GM19025 (cell line): Measurements from ENCODE around the gene ABCC2.

ENCODE experiments used
- ATAC-seq: cut with Tn5 transposase; IDR thresholded peaks from one replicate; pipeline ENCODE4 v1.9.1; 2021; ENCODE audit warnings: mild to moderate bottlenecking, low read depth, moderate library complexity; ENCODE audit not compliant: unreplicated experiment

Gene ABCC2

DNA sequence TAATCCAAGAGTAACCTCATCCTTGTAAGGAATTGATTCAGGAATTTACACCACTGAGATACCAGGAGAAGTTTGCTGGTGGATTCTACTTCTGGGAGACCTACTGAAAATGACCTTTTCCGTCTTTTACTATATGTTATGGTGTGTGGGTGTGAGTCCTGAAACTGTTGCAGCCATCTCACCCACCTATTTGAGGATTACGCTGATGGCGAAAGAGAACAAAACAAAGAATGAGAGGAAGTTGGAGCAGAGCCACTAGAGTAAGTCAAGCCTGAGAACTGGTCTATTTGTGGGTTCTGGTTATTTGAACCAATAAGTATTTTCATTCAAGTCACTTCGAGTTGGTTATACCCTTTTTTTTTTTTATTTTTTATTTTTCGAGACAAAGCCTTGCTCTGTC is 12.7 kb upstream of the ABCC2 start:
- no peak for ATAC-seq

DNA sequence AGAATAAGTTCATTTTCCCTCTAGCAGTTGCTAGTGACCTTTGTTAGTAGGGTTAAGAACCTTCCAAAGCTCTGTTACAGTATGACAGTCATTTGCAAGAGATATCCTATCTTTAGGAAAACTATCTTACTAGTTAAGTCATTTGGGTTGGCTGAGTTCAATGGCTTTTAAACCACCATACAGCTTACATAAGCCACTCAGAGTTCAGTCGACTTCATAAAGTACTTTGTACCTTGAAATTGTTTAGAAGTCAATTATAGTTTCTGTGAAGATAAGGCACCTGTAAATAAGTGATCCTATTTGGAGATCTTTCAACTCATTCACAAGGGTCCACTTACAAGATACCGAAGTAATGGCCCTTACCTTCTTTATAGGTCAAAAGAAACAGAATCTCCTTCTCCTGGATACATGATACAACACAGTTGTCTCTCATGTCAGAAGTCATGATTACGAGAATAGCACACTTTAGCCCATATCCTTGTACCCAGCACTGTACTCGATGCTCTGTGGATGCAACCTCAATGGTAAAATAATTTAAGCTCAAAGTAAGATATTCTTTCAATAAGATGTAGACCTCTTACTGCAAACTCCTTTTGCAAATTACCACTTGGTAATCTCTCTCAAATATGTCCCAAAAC is 11.9 kb upstream of the ABCC2 start:
- no peak for ATAC-seq

DNA sequence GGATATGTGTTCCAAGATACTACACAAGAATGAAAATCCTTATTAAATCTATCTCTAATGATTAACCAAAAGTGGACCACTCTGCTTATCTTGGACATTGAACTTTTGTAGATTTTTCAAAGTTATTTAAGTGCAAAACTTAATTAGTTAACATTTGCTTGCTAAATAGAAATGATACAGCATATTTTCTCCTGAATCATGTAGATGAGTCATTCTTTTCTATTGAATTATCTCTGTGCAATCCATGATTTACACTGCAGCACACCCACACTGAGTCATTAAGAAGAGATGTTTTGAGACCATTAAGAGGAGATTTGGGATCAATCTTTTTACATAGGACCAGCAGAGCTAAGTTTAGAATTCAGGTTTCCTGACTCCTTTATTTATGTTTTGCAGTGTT is 6.6 kb upstream of the ABCC2 start:
- no peak for ATAC-seq

DNA sequence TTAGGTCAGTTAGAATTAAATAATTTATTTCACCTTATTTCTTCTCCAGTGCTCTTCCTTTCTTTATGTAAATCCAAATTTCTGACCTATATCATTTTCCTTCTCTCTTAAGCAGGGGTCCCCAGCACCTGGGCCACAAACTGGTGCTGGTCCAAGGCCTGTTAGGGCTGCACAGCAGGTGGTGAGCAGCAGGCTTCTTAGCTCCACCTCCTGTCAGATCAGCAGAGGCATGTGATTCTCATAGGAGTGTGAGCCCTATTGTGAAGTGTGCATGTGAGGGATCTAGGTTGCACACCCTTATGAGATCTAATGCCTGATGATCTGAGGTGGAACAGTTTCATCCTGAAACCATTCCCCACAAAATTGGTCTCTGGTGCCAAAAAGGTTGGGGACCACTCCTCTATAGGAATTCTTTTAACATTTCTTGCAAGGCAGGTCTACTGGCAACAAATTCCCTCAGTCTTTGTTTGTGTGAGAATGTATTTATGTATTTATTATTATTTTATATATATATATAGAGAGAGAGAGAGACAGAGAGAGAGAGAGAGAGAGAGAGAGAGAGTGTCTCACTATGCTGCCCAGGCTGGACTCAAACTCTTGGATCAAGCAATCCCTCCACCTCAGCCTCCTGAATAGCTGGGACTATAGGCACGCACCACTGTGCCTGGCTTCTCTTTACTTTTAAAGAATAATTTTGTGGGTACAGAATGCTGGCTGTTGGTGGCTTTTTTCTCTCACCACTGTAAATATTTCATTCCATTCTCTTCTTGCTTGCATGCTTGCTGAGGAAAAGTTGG is 4.3 kb upstream of the ABCC2 start:
- ATAC-seq = no peak

DNA sequence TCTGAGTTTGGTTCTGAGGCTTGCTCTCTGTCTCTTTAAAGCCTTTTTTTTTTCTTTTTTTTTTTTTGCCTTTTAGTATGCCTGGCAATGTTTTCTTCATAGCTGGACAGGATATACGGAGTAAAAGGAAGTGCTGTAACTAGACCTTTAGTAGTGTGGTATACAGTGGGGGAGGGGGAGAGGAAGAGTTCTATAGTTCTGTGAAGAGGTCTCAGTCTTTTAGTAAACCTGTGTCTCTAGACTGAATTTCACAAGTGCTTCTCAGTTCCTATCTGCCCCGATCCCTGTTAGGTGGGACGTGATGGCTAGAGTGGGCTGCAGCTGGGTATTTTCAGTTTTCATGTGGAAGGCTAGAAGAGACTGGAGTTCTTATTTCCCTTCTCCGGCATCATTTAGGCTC is 3.1 kb upstream of the ABCC2 start:
- no peak for ATAC-seq

DNA sequence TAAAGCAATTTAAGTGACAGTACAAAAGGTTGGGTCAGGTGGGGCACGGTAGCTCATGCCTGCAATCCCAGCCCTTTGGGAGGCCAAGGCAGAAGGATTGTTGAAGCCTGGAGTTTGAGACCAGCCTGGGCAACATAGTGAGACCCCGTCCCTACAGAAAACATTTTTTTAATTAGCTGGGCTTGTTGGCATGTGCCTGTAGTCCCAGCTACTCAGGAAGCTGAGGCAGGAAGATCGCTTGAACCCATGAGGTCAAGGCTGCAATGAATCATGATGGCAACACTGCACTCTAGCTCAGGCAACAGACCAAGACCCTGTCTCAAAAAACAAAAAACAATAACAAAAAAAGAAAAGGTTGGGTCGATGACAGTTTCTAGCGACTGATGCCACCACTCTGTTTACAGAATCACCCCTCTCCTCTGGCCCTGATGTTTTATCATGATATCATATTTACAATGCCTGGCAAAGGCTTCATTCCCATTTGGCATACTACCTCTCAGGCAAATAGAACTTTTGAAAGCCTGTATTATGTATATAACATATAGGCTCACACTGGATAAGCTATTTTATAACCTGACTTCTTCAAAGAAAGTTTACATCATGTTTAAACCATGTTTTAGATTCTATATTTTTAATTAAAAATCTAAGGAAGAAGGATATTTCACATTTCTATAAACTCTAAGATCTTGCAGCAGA is 558 bp upstream of the ABCC2 start:
- no peak for ATAC-seq

DNA sequence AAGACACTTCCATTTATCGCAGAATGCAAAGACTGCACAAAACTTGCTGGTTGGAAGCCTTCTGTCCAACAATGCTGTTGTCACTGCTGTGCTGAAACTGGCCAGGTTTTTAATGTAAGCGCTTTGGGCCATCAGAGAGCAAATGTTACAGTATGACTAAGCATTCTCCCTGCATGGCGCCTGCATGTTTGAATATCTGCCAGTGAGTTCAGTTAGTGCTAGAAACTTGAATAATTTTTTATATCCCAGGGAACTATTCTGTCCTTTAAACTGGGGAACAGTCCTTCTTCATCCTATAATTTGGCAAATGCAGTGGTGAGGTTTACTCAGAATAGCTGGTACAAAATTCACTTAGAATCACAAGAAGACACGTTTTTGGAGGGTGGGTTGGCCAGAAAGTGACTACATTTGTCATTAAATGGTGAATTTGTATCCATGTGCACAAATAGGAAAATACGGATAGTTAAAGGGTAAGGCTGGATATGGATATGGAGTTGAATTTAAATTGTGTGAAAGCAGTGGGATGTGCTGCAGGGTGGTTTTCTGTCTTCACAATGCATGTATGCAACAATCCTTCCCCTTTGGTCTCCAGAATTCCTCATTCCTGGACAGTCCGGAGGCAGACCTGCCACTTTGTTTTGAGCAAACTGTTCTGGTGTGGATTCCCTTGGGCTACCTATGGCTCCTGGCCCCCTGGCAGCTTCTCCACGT is 1.7 kb downstream of the ABCC2 start:
- no peak for ATAC-seq

DNA sequence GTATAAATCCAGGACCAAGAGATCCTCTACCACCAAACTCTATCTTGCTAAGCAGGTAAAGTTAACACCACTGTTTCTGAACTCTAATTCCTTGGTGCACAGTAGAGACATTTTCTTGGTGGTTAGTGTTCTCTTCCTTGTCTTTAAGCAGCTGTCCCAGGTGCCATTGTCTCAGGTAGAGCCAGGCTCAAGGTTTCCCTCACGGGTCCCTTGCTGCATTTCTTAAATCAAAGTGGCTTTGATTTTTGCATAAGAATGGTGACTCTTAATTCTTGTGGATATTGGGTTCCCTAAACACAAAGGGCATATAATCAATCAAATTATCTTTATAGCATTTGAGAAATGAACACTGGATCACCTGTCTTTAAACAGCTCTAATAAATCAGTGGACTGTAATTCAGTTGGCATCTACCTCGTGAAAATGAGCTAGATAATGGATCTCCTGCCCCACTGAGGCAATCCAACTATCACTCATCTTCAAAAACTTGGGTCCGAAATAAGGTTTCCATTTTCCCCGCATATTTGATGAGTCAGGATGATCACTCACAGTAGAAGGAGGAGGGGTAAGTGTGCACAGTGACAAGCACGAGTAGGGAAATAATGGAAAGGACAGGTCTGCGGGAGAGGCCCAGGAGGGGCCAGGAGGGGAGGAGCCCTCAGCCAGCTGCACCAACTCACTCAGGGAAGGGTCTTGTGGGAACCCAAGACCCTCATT is 2.4 kb downstream of the ABCC2 start:
- ATAC-seq = no peak

DNA sequence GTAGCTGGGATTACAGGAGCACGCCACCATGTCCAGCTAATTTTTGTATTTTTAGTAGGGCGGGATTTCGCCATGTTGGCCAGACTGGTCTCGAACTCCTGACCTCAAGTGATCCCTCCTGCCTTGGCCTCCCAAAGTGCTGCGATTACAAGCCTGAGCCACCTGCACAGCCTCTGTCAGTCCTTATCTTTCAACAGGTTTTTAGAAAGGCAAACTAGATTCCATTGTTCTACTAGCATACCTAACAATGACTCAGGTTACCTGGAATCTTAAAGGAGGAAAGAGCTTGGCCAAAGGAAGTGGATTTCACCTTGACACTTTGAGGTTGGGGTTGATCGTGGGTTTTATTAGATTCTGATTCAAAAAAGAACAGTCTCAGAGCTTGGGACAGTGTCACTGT is 3.2 kb downstream of the ABCC2 start:
- ATAC-seq = no peak

DNA sequence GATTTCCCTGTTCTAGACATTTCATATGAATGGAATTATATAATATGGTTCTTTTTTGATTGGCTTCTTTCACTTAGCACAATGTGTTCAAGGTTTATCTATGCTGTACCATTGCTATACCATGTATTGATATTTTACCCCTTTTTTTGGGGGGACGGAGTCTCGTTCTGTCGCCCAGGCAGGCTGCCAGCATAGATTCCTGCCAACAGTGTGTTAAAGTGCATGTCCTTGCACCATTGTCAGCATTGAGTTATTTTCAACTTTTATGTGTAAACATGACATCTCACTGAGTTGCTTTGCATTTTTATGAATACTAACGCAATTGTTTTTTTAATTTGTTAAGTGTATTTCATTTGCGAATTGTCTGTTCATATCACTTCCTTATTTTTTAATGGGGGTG is 4.9 kb downstream of the ABCC2 start:
- no peak for ATAC-seq

DNA sequence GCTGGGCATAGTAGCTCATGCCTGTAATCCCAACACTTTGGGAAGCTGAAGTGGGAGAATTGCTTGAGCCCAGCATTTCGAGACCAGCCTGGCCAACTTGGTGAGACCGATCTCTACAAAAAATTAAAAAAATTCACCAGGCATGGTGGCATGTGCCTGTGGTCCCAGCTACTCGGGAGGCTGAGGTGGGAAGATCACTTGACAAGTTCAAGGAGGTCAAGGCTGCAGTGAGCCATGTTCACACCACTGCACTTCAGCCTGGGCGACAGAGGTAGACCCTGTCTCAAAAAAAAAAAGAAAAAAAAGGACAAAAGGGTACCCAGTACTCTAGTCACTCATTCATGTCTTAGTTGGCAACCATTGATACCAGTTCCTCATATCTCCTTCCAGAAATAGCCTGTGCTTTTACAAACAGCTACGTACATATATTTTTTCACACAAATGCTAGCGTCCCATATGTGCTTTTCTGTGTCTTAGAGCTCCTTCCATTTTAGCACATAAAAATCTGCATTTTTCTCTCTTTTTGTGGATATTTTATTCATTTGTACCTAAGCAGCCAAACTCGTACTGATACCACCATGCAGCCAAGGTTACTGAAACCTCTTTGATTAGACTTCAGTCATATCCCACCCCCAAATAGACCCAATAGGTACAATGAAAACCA is 5.5 kb downstream of the ABCC2 start:
- no peak for ATAC-seq

DNA sequence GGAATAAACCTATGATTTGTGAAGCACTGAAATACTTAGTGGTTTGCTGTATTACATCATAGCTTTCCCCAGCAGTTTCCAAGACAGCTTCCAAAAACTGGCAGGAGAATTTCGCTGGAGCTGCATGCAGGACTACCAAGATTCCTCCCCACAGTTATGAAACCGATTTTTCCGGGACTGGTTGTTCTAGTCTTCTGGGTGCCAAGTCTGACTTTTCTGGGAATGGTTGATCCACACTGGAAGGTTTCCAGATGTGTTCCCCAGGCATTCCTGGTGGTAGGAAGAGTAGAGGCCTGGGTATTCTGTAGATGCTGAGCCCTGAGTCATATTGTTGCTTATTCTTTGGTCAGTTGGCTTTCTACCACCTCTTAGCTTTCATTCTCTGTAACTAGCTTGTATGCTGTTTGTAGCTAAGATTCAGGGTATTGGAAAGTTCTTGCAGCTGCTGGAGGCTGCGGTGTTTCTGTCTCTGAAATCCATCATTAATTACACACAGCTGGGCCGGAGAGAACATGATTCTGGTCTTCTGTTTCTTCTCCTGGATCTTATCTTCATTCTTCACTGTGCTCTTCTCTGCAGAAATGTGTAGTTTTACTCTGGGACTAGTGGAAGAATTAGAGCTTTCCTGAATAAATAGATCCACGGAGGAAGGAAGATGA is 6.3 kb downstream of the ABCC2 start:
- ATAC-seq = no peak

DNA sequence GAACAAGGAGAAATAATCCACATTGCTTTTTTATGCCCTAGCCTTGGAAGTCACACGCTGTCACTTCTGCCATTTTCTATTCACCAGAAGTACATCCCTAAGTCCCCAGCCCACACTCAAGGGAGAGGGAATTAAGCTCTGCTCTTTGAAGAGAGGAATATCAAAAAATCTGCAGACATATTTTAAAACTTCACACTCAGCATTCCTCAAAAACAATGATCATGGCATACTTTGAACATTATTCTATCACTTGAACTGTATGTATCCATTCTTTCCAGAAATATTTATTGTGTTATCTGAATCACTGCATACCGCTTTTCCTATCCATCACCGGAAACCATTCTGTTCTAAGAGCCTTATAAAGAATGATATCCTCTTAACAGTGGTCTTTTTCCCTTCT is 9.4 kb downstream of the ABCC2 start:
- ATAC-seq = no peak

DNA sequence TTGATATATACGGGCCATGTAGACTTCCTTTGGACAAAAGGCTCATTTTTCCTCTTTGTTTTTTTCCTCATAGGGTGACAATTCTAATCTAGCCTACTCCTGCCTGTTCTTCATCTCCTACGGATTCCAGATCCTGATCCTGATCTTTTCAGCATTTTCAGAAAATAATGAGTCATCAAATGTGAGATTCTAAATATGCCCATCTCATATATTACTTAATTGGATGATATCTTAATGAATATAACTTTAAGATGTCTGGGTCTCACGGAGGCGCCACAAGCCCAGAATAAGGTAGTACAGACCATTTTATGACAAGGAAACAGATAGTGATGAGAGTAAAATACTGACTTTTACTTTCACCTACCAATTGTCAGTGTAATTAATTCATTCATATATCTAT is 11.4 kb downstream of the ABCC2 start:
- ATAC-seq = no peak

DNA sequence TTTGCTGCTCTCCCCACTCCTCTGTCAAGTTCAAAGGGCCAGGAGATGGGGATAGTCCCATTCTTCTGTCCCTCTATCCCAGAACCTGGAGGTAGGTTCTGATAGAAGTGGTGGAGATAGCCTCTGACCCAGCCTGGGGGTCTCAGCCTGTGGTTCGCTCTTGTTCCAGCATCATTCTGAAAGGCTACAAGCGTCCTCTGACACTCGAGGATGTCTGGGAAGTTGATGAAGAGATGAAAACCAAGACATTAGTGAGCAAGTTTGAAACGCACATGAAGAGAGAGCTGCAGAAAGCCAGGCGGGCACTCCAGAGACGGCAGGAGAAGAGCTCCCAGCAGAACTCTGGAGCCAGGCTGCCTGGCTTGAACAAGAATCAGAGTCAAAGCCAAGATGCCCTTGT is 14.5 kb downstream of the ABCC2 start:
- ATAC-seq = no peak

DNA sequence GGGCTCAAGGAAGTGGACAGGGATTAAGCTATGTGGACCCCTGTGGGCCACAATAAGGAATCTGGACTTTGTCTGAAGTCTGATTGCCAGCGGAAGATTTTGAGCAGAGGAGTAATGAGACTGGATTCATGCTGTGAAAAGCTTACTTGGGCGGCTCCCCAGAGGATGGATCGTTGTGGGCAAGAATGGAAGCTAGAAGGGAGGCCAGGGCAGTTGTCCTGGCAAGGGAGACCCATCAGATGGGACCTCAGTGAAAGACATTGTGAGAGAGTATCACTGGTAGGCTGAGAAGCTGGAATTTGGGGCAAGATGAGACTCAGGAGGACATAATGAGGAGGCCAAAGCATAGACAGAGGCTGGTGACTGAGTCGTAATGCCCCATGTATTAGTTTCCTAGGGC is 15.6 kb downstream of the ABCC2 start:
- ATAC-seq = no peak

DNA sequence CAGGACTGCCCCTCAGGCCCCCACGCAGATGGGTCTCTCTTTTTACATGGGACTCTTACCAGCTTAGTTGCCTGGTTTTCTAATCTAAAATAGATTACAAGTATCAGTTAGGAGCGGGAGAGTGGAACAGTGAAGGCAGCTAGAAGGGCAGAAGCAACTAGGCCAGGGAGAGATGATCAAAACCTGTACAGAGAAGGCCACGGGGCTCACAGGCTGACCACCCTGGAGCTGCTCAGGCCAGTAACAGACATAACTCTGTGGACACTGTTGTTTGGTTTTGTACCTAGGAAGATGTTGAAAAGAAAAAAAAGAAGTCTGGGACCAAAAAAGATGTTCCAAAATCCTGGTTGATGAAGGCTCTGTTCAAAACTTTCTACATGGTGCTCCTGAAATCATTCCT is 16.5 kb downstream of the ABCC2 start:
- no peak for ATAC-seq

DNA sequence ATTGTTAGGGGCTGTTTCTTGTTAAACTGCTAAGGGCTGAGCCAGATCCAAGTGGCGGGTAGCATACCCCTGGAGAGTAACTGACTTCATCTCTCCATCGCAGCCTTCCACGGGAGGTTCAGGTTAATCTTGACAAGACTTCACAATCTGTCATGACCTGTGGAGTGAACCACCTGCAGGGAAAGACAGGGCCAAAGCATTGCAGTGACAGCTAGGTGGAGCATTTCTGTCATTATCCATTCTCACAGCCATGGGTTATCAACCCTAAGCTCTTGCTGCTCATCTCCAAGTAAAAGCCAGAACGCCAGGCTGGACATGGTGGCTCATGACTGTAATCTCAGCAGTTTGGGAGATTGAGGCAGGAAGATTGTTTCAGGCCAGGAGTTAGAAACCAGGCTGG is 17.2 kb downstream of the ABCC2 start:
- ATAC-seq = no peak

DNA sequence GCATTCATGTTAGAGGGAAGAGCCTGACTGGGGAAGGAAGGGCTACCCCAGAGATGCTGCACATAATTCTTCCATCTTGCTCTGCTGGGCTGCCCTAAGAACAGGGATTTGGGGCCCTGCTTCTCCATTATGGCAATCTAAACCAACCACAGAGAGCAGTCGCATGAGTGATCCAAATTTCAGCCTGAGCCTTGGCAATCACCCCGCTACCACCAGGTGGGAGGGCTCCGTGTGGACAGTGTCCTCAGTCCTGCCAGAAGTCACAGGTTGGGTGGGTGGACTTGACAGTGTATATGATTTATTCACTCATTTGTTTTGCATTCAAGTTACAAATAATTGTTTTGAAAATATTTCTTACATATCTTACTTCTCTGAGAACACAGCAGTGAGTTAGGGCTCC is 22.0 kb downstream of the ABCC2 start:
- ATAC-seq = no peak

DNA sequence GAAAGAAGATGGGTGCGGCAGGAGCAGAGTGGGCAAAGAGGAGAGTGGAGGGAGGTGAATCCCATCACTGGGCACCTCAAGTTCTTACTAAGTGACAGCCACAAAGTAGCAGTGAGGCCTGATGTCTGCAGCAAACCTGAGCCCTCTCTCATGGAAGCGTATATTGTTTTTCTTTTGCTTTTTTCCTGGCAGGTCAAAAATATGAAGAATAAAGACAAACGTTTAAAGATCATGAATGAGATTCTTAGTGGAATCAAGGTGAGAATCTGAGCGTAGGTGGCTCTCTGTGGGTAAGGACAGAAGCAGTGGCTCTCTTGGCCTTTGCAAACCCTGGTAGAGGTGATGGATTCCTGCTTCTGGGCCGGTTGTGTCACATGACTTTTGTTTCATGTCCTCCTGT is 22.8 kb downstream of the ABCC2 start:
- ATAC-seq = no peak
